Transverse colon (tissue), 3 donors: ENCODE measurements around the gene TMA16.

ENCODE experiments used
- CTCF ChIP-seq, 5 experiments: fragments of 200-600 bp in 3 of 5; fragments of 450-650 bp in 2 of 5; sonication (generic) in 3 of 5; IDR thresholded peaks; 1 replicate in 2 of 5; 2 replicates in 3 of 5; pipeline ENCODE4 v1.5.1; 2016 to 2017; ENCODE audit warnings: antibody characterized with exemption in 5 of 5, inconsistent platforms in 3 of 5, mild to moderate bottlenecking in 2 of 5, moderate library complexity in 1 of 5
- POLR2A ChIP-seq: fragments of 450-650 bp; IDR thresholded peaks from one replicate; pipeline ENCODE4 v1.6.1; 2016; ENCODE audit warnings: antibody characterized with exemption, mild to moderate bottlenecking, moderate library complexity

- TF ChIP-seq CTCF (IDR thresholded peaks at IDR 0.05) = no peak
- no peak for TF ChIP-seq POLR2A
These were observed 71.0 kb downstream of the TMA16 start for GRCh38 chr4:163565226-163566135.
